GM19239 (cell line): ENCODE data around the gene RCBTB2.

ENCODE experiments used
- DNase-seq: peaks from one replicate; pipeline ENCODE4 v3.0.0; 2011; ENCODE audit warnings: low spot score; ENCODE audit not compliant: insufficient read length
- FAIRE-seq: peaks from 2 replicates; lab custom pipeline; 2011; peaks lifted over from hg19 to GRCh38; lab: Jason Lieb, UNC

RCBTB2 gene

DNA sequence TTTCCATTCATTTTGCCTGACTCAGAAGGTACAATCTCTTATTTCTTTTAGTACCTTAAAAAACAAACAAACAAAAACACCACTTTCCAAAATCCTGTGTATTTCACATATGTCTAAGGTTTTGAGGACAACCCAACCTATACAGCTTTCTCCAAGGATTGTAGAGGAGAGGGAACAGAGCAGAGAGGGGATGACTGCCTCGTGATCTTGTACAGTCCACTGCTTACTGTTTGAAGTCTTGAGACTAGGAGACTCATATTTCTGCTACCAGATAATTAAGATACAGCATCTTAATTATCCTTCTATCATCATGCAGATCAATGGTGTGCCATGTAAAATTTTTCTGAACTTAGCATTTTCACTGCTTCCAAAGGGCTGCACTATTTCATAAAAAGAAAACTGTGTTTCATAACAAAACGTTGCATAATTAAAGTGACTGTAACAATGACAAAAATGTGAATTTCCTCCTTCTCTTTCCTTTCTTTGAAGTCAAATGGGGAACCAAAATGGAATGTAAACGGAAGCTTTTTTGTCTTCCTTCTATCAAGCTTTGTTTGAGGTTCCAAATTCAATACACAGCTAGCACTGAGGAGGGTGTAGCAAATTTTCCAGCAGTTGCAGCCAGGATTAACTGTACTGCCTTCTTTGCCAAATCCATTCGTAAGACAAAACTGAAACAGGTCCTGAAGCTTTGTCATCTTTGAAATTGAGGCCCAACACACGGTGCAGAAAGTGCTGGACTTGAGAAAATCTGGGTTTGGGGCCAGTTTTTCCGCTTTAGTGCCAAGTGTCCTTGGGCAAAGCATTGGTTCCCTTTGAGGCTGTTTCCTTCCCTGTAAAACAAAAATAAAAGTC lies 34.9 kb upstream of the RCBTB2 start:
- FAIRE-seq: peak; percentile 42
- no peak for DNase-seq

GRCh38 chr13:48564056-48564455 lies 31.2 kb upstream of the RCBTB2 start:
- no peak for DNase-seq
- FAIRE-seq: no peak

GRCh38 chr13:48563626-48564025 lies 30.7 kb upstream of the RCBTB2 start:
- DNase-seq (no peak), FAIRE-seq (peak; percentile 85)

DNA sequence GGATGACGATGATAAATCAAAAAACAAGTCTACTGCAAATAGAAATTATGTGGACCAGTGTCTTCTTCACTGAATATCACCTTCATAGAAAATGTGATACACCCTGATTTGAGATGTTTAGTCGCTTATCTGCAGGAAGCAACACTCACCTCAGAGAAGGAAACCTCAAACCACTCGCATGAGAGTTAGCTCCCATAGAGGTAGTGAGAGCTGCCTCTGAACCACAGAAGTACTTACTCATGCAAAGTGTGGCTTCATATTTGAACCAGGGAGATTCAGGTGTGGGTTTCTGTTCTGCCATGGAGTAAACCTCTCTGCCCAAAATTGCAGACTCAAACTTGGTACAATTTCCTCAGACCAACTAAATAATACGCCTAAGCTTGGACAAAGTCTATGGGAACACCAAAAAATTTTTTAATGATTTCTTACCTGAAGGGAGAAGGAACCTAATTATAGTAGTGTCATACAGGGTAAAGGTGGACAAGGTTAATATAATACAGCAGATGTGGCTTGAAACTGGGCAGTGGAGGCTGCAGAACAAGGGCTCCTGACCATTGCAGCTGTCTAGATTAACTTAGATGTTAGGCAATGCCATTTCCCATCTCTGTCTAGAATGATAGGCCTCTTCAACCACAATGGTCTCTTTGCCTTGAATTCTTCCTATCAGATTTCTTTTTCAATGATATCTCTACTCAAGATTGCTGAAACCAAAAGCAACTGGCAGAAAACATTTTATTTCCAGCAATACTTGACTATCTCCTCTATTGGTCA lies 29.6 kb upstream of the RCBTB2 start:
- DNase-seq (peak; percentile 61), FAIRE-seq (peak; percentile 100)

DNA sequence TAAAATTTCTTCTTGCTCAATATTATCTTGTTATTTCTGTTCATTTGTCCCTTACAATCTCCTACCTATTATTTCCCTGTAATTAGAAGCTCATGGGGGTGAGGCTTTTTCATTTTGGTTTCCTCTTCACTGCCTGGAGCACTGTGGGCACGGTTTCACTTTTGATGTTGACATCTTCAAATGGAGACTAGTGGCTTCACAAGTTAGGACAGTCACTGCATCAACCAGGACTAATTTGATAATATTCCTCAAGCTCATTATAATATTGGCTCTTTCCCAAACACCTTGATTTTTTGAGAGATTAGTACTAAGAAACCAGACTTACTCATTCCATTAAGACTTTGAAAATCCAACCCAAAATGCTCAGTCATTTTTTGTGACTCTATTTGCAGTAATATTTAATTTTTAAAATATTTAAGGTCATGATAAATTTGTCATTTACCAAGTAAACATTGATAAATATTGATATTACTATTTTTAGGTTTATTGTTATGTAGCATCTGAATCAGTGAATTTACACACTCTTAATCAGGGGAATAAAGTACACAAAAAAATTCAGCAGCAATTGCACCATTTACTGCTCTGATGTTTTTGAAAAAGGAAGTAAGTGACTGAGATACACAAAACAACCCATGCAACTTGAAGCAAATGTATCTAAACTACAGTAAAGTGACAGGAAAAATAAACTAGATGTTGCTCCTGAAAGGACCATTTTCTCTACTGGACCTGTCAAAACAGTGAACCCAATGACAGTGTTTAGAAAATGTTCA lies 28.8 kb upstream of the RCBTB2 start:
- no peak for DNase-seq
- FAIRE-seq: peak; percentile 96

DNA sequence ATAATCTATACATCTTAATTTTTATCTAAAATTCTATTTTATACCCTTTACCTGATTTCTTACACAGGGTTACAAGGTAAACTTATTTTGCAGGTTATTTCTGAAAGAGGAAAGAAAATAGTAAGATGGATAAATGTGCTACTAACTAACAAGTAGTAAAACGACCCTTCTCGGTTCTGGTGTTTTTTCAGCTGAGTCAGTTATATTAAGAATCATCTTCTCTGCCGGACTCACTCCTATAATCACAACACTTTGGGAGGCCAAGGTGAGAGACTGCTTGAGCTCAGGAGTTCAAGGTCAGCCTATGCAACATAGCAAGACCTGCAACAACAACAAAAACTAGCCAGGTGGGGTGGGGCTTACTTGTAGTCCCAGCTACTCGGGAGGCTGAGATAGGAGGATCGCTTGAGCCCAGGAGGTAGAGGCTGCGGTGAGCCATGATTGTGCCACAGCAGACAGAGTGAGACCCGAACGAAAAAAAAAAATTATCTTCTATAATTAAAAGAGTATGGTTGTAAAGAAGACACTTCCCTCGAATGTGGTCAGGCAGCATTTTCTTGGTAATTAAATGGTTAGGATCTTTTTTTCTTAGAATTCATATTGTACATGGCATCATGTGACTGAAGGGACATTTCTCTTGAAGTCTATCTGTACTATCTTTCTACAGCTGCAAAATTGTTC lies 27.9 kb upstream of the RCBTB2 start:
- DNase-seq (no peak), FAIRE-seq (no peak)

GRCh38 chr13:48559638-48560320 lies 26.9 kb upstream of the RCBTB2 start:
- DNase-seq (no peak), FAIRE-seq (peak; percentile 86)

DNA sequence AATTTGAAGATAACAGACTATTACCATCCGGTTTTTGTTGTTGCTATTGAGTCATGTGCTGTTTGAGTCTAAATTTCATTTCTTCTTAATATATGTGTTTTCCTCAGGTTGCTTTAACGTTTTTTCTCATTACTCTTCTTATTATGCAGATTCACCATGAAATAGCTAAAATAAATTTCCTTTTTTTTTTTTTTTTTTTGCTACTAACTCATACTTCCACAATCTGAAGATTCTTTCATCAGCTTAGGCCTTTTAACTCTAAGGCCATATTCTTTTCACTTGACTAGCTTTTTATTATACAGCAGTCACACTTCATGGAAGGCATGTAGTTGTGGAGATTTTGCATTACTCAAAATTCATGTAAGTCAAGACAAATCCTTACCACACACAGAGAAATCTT lies 23.9 kb upstream of the RCBTB2 start:
- DNase-seq (no peak), FAIRE-seq (peak; percentile 55)

DNA sequence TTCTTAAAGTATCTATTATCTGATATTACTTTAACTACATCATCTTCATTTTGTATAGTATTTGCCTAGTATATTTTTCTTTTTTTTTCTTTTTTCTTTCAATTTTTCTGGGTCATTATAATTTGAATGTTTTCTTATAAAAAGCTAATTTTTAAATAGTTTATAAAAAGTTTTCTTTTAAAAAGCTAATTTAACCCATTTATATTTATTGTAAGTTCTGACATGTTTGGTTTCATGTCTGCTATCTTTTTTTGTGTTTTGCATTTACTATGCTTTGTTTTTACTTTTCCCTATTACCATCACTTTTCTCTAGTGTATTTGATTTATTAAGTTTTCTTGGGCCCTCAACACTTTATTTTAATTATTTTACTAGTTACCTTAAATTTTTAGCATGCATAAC lies 22.6 kb upstream of the RCBTB2 start:
- no peak for FAIRE-seq

DNA sequence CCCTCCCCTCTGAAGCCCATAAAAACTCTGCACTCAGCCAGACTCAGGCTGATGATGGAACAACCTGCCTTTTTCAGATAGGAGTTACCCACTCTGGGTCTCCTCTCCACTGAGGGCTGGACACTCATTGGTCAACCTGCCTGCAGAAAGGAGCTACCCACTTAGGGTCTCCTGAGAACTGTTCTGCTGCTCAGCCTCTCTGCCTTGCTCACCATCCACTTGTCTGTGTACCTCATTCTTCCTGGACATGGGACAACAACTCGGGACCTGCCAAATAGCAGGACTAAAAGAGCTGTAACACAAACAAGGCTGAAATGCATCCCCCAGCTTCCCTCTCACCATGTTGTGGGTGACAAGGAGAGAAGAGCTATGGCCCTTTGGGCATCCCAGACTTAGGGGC lies 18.4 kb upstream of the RCBTB2 start:
- no peak for DNase-seq
- FAIRE-seq: no peak

More for the DNA sequence above, 22.6 kb upstream of the RCBTB2 start:
- no peak for DNase-seq

- DNase-seq: no peak
Observed at GRCh38 chr13:48549658-48550057, 16.8 kb upstream of the RCBTB2 start.

DNA sequence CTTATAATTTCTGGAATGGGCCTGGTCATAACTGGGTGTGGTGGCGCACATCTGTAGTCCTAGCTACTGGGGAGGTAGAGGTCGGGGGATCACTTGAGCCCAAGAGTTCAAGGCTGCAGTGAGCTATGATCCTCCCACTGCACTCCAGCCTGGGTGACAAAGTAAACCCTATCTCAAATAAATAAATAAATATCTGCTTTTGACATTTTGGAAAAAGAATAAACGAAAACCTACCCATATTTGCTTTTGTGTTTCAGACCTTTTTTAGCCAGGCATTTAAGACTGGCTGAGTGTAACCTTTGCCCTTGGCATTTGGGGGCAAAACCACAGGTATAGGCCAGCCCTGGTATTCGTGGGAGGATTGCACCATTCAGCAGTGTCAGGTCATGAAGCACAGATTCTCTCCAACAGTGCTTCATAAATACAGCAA lies 14.8 kb upstream of the RCBTB2 start:
- no peak for DNase-seq
- no peak for FAIRE-seq

More at GRCh38 chr13:48549658-48550057, 16.8 kb upstream of the RCBTB2 start:
- no peak for FAIRE-seq

DNA sequence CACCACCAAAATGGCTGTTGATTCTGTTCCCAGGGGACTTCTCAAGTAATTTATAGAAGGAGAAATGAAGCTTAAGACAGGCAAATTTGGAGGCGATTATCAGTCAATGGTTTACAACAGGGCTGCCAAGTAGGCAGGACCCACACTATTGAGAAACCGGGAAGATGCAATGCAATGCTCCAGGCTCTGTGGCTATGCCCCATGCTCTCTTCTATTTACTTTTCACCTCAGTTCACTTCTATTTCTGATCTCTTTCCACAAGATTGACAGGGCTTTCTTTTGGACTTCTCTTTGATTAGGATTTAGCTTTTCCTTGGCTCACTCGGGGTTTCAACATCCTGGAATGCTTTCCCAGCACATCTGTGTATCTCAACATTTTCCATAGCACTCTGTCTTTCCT lies 12.7 kb upstream of the RCBTB2 start:
- no peak for DNase-seq
- no peak for FAIRE-seq

DNA sequence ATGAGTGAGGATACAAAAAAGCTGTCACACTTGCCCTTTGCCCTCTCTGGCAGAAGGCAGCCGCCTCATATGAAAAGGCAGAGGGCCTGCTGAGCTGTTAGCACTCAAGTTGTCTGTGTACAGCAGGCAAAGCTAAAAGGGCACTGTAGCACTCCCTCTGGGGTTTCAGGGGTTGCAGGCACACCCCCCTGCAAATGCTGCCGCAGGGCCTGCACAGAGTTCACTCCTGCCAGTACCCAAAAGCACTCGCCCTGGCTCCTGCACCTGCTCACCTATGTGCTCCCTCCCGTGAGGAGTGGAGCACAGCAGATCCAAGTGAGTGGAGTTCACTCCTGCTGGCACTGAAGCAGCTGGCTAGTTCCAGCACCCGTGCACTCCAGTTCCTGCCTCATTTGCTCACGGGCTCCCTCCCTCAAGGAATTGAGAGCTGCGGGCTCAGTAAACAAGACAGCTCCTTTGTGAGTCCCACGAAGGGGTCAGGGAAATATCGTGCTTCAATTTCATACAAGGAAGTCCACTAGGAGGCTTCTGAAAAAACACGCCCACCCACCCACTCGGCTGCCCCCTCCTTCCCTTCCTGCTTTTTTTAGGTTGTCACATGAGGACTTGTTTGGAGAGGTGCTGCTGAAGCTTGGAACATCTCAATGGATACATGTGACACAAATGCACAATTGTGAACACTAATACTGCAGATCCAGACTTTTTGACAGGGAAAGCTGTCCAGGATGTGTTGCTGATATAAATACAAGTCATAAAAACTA lies 9.9 kb upstream of the RCBTB2 start:
- no peak for DNase-seq
- FAIRE-seq: peak; percentile 72

DNA sequence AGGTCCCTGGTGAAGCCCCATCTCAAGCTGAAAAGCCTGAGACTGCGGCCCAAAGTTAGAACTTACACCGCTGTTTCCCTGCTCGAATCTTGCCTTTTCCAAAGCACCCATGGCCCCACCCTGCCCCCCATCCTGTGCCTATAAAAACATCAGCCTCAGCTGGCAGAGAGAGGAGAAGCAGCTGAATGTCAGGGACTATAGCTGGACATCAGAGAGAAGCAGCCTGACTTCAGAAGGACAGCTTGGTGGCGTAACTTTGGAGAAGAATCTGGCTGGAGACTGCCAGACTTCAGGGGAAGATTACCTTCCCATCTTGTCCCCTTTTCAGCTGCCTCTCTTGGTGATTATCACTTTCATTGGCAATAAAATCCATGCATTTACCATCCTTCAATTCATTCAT lies 9.3 kb upstream of the RCBTB2 start:
- DNase-seq (no peak), FAIRE-seq (peak; percentile 51)

GRCh38 chr13:48539550-48539949 lies 6.7 kb upstream of the RCBTB2 start:
- no peak for DNase-seq

GRCh38 chr13:48536621-48537250 lies 3.9 kb upstream of the RCBTB2 start:
- no peak for DNase-seq
- FAIRE-seq: no peak

More at GRCh38 chr13:48539550-48539949, 6.7 kb upstream of the RCBTB2 start:
- FAIRE-seq: no peak

GRCh38 chr13:48535766-48536165 lies 2.9 kb upstream of the RCBTB2 start:
- FAIRE-seq: no peak
- no peak for DNase-seq
